Measurements from ENCODE around the gene ABRACL.

- no peak for TF ChIP-seq CTCF (optimal IDR thresholded peaks at IDR 0.05 in 1 of 3, IDR thresholded peaks at IDR 0.05 in 1 of 3, conservative IDR thresholded peaks at IDR 0.05 in 1 of 3; ENCODE audit: extremely low read depth in 1 of 3, insufficient read depth in 2 of 3, low read length in 3 of 3)
- TF ChIP-seq EZH2 (IDR thresholded peaks at IDR 0.05; ENCODE audit: low read length): no peak
Observed at GRCh38 chr6:139066080-139066479, 37.5 kb downstream of the ABRACL start.

Measured in keratinocyte (primary cell).